ENCODE data around the gene CTNNA2.

DNA sequence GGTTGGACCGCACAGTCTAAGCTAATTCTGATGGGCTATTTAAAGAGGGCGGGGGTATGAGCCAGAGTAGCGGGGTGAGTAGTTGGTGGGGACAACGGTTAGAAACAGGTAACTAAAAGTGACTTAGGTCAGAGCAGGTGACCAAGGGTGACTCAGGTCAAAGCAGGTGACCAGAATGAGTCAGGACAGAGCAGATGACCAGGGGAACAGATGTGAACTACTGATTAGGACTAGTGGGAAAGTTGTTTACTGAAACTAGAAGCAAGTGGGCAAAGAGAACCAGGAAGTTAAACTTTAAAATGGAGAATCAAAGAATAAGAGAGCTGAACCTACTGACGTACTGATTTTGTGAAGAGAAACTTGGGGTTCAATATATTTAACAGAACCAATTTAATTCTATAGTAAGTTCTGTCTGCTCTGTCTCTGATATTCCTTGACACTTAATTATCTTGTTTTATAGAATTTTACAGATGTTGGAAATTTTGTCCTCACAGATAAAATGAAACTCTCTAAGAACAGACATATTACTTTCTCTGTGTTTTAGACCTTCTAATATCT is 799.5 kb downstream of the CTNNA2 start:
- TF ChIP-seq POLR2A (IDR thresholded peaks at IDR 0.05): no peak
- TF ChIP-seq, protein P1, sequence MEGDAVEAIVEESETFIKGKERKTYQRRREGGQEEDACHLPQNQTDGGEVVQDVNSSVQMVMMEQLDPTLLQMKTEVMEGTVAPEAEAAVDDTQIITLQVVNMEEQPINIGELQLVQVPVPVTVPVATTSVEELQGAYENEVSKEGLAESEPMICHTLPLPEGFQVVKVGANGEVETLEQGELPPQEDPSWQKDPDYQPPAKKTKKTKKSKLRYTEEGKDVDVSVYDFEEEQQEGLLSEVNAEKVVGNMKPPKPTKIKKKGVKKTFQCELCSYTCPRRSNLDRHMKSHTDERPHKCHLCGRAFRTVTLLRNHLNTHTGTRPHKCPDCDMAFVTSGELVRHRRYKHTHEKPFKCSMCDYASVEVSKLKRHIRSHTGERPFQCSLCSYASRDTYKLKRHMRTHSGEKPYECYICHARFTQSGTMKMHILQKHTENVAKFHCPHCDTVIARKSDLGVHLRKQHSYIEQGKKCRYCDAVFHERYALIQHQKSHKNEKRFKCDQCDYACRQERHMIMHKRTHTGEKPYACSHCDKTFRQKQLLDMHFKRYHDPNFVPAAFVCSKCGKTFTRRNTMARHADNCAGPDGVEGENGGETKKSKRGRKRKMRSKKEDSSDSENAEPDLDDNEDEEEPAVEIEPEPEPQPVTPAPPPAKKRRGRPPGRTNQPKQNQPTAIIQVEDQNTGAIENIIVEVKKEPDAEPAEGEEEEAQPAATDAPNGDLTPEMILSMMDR (IDR thresholded peaks at IDR 0.05): no peak
